HG03432 (cell line): ENCODE data around the gene TLE3.

ENCODE experiments used
- ATAC-seq: cut with Tn5 transposase; IDR thresholded peaks from one replicate; pipeline ENCODE4 v1.9.1; 2021; ENCODE audit warnings: mild to moderate bottlenecking, moderate library complexity; ENCODE audit not compliant: unreplicated experiment

The TLE3 gene

GRCh38 chr15:70086636-70087035 is 11.1 kb downstream of the TLE3 start:
- ATAC-seq, result no peak

GRCh38 chr15:70084461-70084860 is 13.3 kb downstream of the TLE3 start:
- no peak for ATAC-seq

- ATAC-seq, result peak; percentile 61
These were observed 13.8 kb downstream of the TLE3 start for GRCh38 chr15:70083946-70084345.

GRCh38 chr15:70083418-70083817 is 14.3 kb downstream of the TLE3 start:
- no peak for ATAC-seq

- no peak for ATAC-seq
These were observed 15.3 kb downstream of the TLE3 start for GRCh38 chr15:70082281-70082900.

GRCh38 chr15:70081612-70082011 is 16.1 kb downstream of the TLE3 start:
- ATAC-seq, result no peak

- ATAC-seq, result no peak
These were observed 17.4 kb downstream of the TLE3 start for GRCh38 chr15:70080347-70080746.

- no peak for ATAC-seq
These were observed 17.8 kb downstream of the TLE3 start for GRCh38 chr15:70079888-70080287.

GRCh38 chr15:70078578-70079417 is 18.9 kb downstream of the TLE3 start:
- ATAC-seq, result no peak

- no peak for ATAC-seq
These were observed 20.2 kb downstream of the TLE3 start for GRCh38 chr15:70077188-70078147.

GRCh38 chr15:70074380-70074779 is 23.3 kb downstream of the TLE3 start:
- ATAC-seq, result no peak

GRCh38 chr15:70072479-70072878 is 25.2 kb downstream of the TLE3 start:
- ATAC-seq, result no peak

GRCh38 chr15:70071799-70072198 is 25.9 kb downstream of the TLE3 start:
- ATAC-seq, result no peak

GRCh38 chr15:70069716-70070115 is 28.0 kb downstream of the TLE3 start:
- ATAC-seq, result no peak

GRCh38 chr15:70068783-70069565 is 28.7 kb downstream of the TLE3 start:
- no peak for ATAC-seq

- no peak for ATAC-seq
These were observed 30.0 kb downstream of the TLE3 start for GRCh38 chr15:70067681-70068080.

- no peak for ATAC-seq
These were observed 30.7 kb downstream of the TLE3 start for GRCh38 chr15:70067011-70067410.

GRCh38 chr15:70066447-70066846 is 31.3 kb downstream of the TLE3 start:
- no peak for ATAC-seq

GRCh38 chr15:70066004-70066403 is 31.7 kb downstream of the TLE3 start:
- ATAC-seq, result no peak

GRCh38 chr15:70065006-70065722 is 32.6 kb downstream of the TLE3 start:
- ATAC-seq, result no peak
